Large intestine (tissue), 3 donors: ENCODE results near the gene MICAL2. TPM values are rescaled to one million over a fixed set of nuclear protein-coding genes. Genes with fewer than 3 reads are reported as not detected.

Source experiments
- DNase-seq, 2 donors: peaks; one replicate each; pipeline versions ENCODE4 v3.0.0 to v3.0.0-alpha.2; 2013
- H3K27ac ChIP-seq: one replicate; pipeline ENCODE4 v1.5.1; 2013; ENCODE audit warnings: low read length
- H3K27me3 ChIP-seq: 2 replicates; pipeline ENCODE4 v1.6.1; 2013; ENCODE audit warnings: low read length; ENCODE audit not compliant: control insufficient read depth, insufficient read depth
- H3K36me3 ChIP-seq: 2 replicates; pipeline ENCODE4 v1.6.1; 2013; ENCODE audit warnings: low read length; ENCODE audit not compliant: control insufficient read depth, insufficient read depth
- H3K4me1 ChIP-seq: one replicate; pipeline ENCODE4 v1.6.1; 2013; ENCODE audit warnings: low read length; ENCODE audit not compliant: control insufficient read depth, insufficient read depth
- H3K4me3 ChIP-seq: one replicate; pipeline ENCODE4 v1.5.1; 2013; ENCODE audit warnings: low read length
- H3K9me3 ChIP-seq: one replicate; pipeline ENCODE4 v1.6.1; 2013; ENCODE audit warnings: mild to moderate bottlenecking, low read depth, low read length, moderate library complexity; ENCODE audit not compliant: control insufficient read depth
- WGBS: methylation state at CpG from one replicate; pipeline ENCODE4 v1.1.5; 2013; ENCODE audit warnings: low lambda C conversion rate; ENCODE audit not compliant: insufficient coverage; 5-methylcytosine and 5-hydroxymethylcytosine counted together
- polyA plus RNA-seq: library from polyadenylated mRNA; unstranded; fragments of 120-200 nt; gene quantifications from one replicate; pipeline ENCODE4 v1.2.1, GENCODE V29; 2013

Gene MICAL2
- polyA plus RNA-seq, 1 donor, result 39.8 TPM

GRCh38 chr11:12182302-12182675 lies 71.9 kb downstream of the MICAL2 start:
- Histone ChIP-seq H3K4me1 (peaks cover 16% of the 10 kb centered on the region), H3K27me3 (no peaks in the 10 kb centered on the region), H3K4me3 (no peak overlapping the region), H3K27ac (no peak overlapping the region), H3K9me3 (no peaks in the 10 kb centered on the region), H3K36me3 (peaks cover 3% of the 10 kb centered on the region)
- whole genome bisulfite sequencing, result 100% methylated on average over 2 of the region's 8 CpGs
- no peak for DNase-seq

DNA sequence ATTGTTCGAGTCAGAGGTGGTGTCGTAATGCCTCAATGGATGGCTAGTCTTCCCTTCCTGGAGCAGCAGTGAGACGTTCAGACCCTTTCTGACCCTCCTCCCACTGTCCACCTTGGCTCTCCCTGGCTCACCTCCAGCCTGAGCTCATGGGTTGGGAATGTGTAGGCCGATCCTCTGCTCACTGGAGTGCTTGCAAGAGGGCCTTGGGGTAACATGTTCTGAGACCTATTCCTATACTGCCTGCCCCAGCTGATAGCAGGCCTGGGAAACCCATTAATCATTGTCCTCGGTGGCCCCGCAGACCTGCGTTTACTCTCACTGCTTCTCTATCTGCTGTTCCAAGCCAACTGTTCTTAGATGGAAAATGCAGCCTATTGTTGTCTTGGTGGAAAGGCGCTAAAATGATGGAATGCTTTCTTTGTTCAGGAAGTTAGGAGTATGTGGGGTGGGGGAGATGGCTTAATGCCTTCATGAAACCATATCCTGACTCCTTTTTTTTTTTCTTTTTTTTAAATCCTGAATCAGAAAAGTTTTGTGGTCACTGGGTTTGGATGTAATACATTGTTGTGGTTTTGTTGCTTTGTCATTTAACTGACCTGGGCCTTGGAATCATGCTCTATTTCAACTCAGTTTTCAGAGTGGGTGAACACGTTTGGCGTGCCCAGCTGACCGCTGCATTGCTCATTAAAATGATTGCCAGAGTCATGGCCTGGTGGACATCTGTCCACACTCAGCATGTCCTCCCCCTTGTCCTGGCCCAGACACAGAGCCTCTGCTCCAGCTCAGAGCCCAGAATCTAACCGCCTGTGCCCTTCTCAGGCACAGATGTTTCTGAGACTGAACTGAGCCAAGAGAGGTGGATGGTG lies 72.5 kb downstream of the MICAL2 start:
- Histone ChIP-seq H3K4me3 (no peak overlapping the region), H3K27me3 (no peaks in the 10 kb centered on the region), H3K27ac (no peak overlapping the region), H3K4me1 (peaks cover 16% of the 10 kb centered on the region), H3K9me3 (no peaks in the 10 kb centered on the region), H3K36me3 (peaks cover 3% of the 10 kb centered on the region)
- 100% methylated on average over 1 of the region's 12 CpGs for WGBS
- peak in 1 of 2 donors; percentile 42 for DNase-seq

GRCh38 chr11:12183827-12184620 lies 73.6 kb downstream of the MICAL2 start:
- H3K27ac ChIP-seq, result no peak overlapping the region
- H3K27me3 ChIP-seq, result no peaks in the 10 kb centered on the region
- H3K4me1 ChIP-seq, result peaks cover 8% of the 10 kb centered on the region
- no peak overlapping the region for H3K4me3 ChIP-seq
- no CpG with 5 or more reads among the region's 12 CpGs for WGBS
- H3K9me3 ChIP-seq, result no peaks in the 10 kb centered on the region
- H3K36me3 ChIP-seq, result peaks cover 3% of the 10 kb centered on the region
- no peak for DNase-seq

DNA sequence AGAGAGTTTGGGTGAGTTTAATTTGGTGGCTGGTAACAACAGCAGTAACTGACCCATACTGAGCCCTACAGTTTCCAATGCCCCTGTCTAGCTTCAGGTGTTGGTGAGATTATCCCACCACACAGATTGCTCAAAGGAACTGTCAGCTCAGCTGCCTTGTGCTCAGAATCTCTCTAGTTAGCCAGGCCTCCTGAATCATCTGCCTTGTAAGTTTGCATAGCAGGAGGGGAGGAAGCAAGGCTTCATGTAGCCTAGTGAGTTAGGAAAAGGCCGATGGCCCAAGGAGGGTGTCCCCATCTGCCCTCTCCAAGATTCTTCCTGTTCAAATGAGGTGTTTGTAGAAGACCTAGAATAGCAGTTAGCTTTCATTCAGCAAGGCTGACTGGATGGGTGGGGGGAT lies 74.3 kb downstream of the MICAL2 start:
- WGBS, result no CpG with 5 or more reads among the region's 1 CpG
- H3K27ac ChIP-seq, result no peak overlapping the region
- H3K27me3 ChIP-seq, result no peaks in the 10 kb centered on the region
- no peaks in the 10 kb centered on the region for H3K9me3 ChIP-seq
- H3K36me3 ChIP-seq, result peaks cover 3% of the 10 kb centered on the region
- H3K4me1 ChIP-seq, result peaks cover 3% of the 10 kb centered on the region
- DNase-seq, result no peak
- H3K4me3 ChIP-seq, result no peak overlapping the region

- Histone ChIP-seq H3K4me1 (peaks cover 3% of the 10 kb centered on the region), H3K27ac (no peak overlapping the region), H3K36me3 (peaks cover 3% of the 10 kb centered on the region), H3K9me3 (no peaks in the 10 kb centered on the region), H3K27me3 (no peaks in the 10 kb centered on the region), H3K4me3 (no peak overlapping the region)
- no peak for DNase-seq
- WGBS, result 100% methylated on average over 1 of the region's 3 CpGs
These were observed 74.8 kb downstream of the MICAL2 start for GRCh38 chr11:12185106-12185690.

- no peak overlapping the region for H3K4me3 ChIP-seq
- H3K27ac ChIP-seq, result no peak overlapping the region
- peaks cover 3% of the 10 kb centered on the region for H3K4me1 ChIP-seq
- H3K36me3 ChIP-seq, result peaks cover 3% of the 10 kb centered on the region
- DNase-seq, result no peak
- no peaks in the 10 kb centered on the region for H3K9me3 ChIP-seq
- no peaks in the 10 kb centered on the region for H3K27me3 ChIP-seq
- no CpG with 5 or more reads among the region's 4 CpGs for WGBS
These were observed 75.5 kb downstream of the MICAL2 start for GRCh38 chr11:12185914-12186313.

DNA sequence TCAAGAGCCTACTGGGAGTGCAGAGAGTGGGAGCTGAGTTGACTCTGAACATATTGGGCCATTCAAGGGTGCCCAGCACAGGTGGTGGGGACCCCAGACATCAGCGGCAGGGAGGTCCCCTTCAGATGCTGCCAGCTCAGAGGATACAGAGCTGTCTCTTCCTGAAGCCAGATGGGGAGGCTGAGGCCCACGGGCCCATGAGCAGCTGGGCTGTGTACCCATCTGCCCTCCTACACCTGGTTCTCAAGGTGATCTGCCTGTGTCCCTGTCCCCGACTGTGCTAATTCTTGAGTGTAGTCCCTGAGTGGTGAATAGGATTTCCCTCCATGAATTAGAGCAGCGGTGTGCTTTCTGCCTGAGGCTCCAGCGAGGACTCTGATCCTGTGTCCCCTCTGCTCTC lies 76.3 kb downstream of the MICAL2 start:
- H3K9me3 ChIP-seq, result no peaks in the 10 kb centered on the region
- H3K27ac ChIP-seq, result no peak overlapping the region
- peaks cover 3% of the 10 kb centered on the region for H3K4me1 ChIP-seq
- 100% methylated on average over 1 of the region's 5 CpGs for WGBS
- H3K4me3 ChIP-seq, result no peak overlapping the region
- DNase-seq, result no peak
- no peaks in the 10 kb centered on the region for H3K27me3 ChIP-seq
- H3K36me3 ChIP-seq, result peaks cover 3% of the 10 kb centered on the region

DNA sequence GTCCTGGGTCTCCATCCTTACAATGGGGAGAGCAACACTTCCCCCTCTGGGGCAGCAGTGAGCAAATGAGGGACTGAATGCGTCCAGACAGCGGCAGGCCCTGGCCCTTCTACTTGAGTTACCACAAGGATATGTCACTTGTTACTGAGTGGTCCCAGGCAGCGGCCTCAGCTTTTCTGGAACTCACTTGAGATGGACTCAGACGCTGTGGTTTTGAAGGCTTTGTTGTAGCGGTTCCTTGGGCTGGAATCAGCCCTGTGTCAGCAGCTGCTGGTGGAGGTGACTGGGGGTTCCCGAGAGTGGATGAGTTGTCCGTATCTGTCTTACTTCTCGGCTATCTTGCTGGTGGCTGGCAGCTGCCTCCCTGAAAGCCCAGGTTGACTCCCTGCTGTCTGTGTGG lies 77.0 kb downstream of the MICAL2 start:
- H3K36me3 ChIP-seq, result peaks cover 3% of the 10 kb centered on the region
- H3K27ac ChIP-seq, result no peak overlapping the region
- H3K4me1 ChIP-seq, result peaks cover 3% of the 10 kb centered on the region
- no peak overlapping the region for H3K4me3 ChIP-seq
- H3K27me3 ChIP-seq, result no peaks in the 10 kb centered on the region
- no peaks in the 10 kb centered on the region for H3K9me3 ChIP-seq
- DNase-seq, result no peak
- no CpG with 5 or more reads among the region's 8 CpGs for WGBS

DNA sequence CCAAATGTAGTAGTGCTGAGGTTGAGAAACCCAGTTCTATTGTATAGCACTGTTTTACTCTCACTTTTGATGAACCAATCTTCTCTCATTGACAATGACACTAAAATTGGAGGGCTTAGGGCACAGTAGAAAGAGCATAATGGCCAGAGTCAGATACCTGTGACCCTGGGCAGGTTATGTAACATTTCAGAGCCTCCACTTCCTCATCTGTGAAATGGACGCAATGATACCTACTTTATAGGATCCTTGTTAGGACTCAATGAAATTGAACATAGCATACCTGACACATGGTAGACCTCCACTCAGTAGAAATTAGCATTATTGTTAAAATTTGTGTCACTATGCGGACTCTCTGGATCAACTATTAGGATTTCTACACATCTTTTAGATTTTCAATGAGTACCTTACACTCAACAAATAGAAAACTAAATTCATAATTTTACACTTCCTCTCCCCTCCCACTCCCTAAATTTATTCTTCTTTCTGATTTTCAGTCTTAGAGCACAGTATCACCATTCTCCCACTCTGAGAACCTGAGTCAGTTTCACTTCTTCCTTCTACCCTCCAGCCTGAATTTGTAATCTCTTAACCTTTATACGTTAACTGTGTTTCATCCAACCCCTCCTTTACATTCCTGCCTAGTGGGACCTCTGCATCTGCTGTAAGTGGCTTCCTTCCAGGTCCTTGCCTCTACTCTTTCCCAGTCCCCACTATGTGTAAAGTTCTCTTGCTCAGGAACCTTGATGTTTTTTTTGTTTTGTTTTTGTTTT lies 78.3 kb downstream of the MICAL2 start:
- H3K27ac ChIP-seq, result no peak overlapping the region
- DNase-seq, result no peak
- 70% methylated on average over 1 of the region's 3 CpGs for WGBS
- H3K27me3 ChIP-seq, result no peaks in the 10 kb centered on the region
- H3K4me1 ChIP-seq, result no peaks in the 10 kb centered on the region
- no peaks in the 10 kb centered on the region for H3K9me3 ChIP-seq
- no peak overlapping the region for H3K4me3 ChIP-seq
- peaks cover 3% of the 10 kb centered on the region for H3K36me3 ChIP-seq
